ENCODE results near the gene SYCN. TPM values are rescaled to one million over a fixed set of nuclear protein-coding genes. Genes with fewer than 3 reads are reported as not detected.

The SYCN gene
- total RNA-seq, 1 experiment from 2014 or later = not detected

- no peaks in the 10 kb centered on the region for H3K9me3 ChIP-seq
- POLR2A ChIA-PET = no interaction called here
- CTCF ChIA-PET = interaction anchor here (0.7 to 1.9 kb wide), 2 partner anchors 33 to 180 kb away, joined by 3 to 4 read pairs; partner anchors contain the start of gene FBXO17
- H3K9me3 Mint-ChIP-seq (ENCODE audit: unreplicated experiment) = no peaks in the 10 kb centered on the region
- no peaks in the 10 kb centered on the region for H3K27me3 ChIP-seq (replicated peaks; ENCODE audit: control insufficient read depth, insufficient read depth, low read length)
- no peak overlapping the region for H3K4me3 ChIP-seq (ENCODE audit: low read depth, low read length)
- DNase-seq = no peak
- no peaks in the 10 kb centered on the region for H3K27me3 Mint-ChIP-seq (ENCODE audit: insufficient read depth, unreplicated experiment)
- intact Hi-C loops (cut with micrococcal nuclease; ENCODE audit: unreplicated experiment) = loop anchor here (2.0 kb wide), 1 partner anchor 29 kb away; no protein-coding TSS in a partner anchor
- H3K27ac Mint-ChIP-seq (ENCODE audit: unreplicated experiment) = peak overlapping the region; percentile 91
- peaks cover 43% of the 10 kb centered on the region for H3K36me3 Mint-ChIP-seq (ENCODE audit: insufficient read depth, unreplicated experiment)
- peaks cover 72% of the 10 kb centered on the region for H3K4me1 ChIP-seq
- no peak overlapping the region for H3K4me3 Mint-ChIP-seq (ENCODE audit: unreplicated experiment)
- peaks cover 1% of the 10 kb centered on the region for H3K36me3 ChIP-seq (ENCODE audit: control insufficient read depth, insufficient read depth, low read length)
- H3K4me1 Mint-ChIP-seq (ENCODE audit: low read depth, unreplicated experiment) = peaks cover 70% of the 10 kb centered on the region
- TF ChIP-seq, protein P1, sequence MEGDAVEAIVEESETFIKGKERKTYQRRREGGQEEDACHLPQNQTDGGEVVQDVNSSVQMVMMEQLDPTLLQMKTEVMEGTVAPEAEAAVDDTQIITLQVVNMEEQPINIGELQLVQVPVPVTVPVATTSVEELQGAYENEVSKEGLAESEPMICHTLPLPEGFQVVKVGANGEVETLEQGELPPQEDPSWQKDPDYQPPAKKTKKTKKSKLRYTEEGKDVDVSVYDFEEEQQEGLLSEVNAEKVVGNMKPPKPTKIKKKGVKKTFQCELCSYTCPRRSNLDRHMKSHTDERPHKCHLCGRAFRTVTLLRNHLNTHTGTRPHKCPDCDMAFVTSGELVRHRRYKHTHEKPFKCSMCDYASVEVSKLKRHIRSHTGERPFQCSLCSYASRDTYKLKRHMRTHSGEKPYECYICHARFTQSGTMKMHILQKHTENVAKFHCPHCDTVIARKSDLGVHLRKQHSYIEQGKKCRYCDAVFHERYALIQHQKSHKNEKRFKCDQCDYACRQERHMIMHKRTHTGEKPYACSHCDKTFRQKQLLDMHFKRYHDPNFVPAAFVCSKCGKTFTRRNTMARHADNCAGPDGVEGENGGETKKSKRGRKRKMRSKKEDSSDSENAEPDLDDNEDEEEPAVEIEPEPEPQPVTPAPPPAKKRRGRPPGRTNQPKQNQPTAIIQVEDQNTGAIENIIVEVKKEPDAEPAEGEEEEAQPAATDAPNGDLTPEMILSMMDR (IDR thresholded peaks at IDR 0.05; ENCODE audit: insufficient read depth in 1 of 2, low read depth in 1 of 2, low read length in 1 of 2, severe bottlenecking in 1 of 2, unreplicated experiment in 1 of 2) = no peak
- no TSS peak for BruUV-seq (replicated peaks)
Observed at GRCh38 chr19:39155741-39156140, 48.3 kb downstream of the SYCN start.

- H3K27ac Mint-ChIP-seq (ENCODE audit: unreplicated experiment) = peak overlapping the region; percentile 91
- no peaks in the 10 kb centered on the region for H3K9me3 ChIP-seq
- BruUV-seq (replicated peaks) = no TSS peak
- no peak for DNase-seq
- H3K27me3 ChIP-seq (replicated peaks; ENCODE audit: control insufficient read depth, insufficient read depth, low read length) = no peaks in the 10 kb centered on the region
- H3K4me1 Mint-ChIP-seq (ENCODE audit: low read depth, unreplicated experiment) = peaks cover 70% of the 10 kb centered on the region
- H3K9me3 Mint-ChIP-seq (ENCODE audit: unreplicated experiment) = no peaks in the 10 kb centered on the region
- peaks cover 67% of the 10 kb centered on the region for H3K4me1 ChIP-seq
- intact Hi-C loops (cut with micrococcal nuclease; ENCODE audit: unreplicated experiment) = loop anchor here (2.0 kb wide), 1 partner anchor 28 kb away; no protein-coding TSS in a partner anchor
- TF ChIP-seq, protein P1 (IDR thresholded peaks at IDR 0.05; ENCODE audit: insufficient read depth in 1 of 2, low read depth in 1 of 2, low read length in 1 of 2, severe bottlenecking in 1 of 2, unreplicated experiment in 1 of 2) = no peak
- H3K27me3 Mint-ChIP-seq (ENCODE audit: insufficient read depth, unreplicated experiment) = no peaks in the 10 kb centered on the region
- peaks cover 1% of the 10 kb centered on the region for H3K36me3 ChIP-seq (ENCODE audit: control insufficient read depth, insufficient read depth, low read length)
- ChIA-PET CTCF (interaction anchor here (0.7 to 1.9 kb wide), 3 partner anchors 33 to 187 kb away, joined by 3 to 4 read pairs (median 4); partner anchors contain the start of genes FBXO17 and SAMD4B), POLR2A (no interaction called here)
- H3K4me3 ChIP-seq (ENCODE audit: low read depth, low read length) = no peak overlapping the region
- H3K4me3 Mint-ChIP-seq (ENCODE audit: unreplicated experiment) = peak overlapping the region; percentile 60
- peaks cover 44% of the 10 kb centered on the region for H3K36me3 Mint-ChIP-seq (ENCODE audit: insufficient read depth, unreplicated experiment)
Observed at GRCh38 chr19:39155114-39155700, 48.9 kb downstream of the SYCN start.

DNA sequence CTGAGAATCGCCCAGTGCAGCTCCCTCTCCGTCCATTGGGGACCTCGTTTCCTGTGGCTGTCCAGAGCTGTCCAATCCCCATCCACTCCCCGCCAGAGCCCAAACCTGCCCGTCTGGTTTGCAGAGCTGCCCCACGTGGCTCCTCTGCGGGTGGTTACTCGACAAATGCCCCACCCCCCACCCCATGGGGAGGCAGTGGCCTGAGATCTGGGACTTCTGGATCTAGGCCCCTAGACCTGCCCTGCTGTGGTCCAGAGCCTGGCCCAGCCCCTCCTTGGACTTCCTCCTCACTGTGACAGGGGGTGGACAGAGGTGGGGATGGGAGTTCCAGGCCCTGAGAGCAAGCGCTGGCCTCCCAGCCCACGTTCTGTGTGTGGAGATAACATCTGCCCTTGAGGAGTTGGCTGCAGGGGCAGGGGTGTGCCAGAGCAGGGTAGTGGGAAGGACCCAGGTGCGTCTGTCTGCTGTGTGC is 49.4 kb downstream of the SYCN start:
- no peaks in the 10 kb centered on the region for H3K27me3 Mint-ChIP-seq (ENCODE audit: insufficient read depth, unreplicated experiment)
- Histone ChIP-seq H3K36me3 (ENCODE audit: control insufficient read depth, insufficient read depth, low read length) (peaks cover 1% of the 10 kb centered on the region), H3K27me3 (replicated peaks; ENCODE audit: control insufficient read depth, insufficient read depth, low read length) (no peaks in the 10 kb centered on the region), H3K9me3 (no peaks in the 10 kb centered on the region), H3K4me1 (peaks cover 62% of the 10 kb centered on the region), H3K4me3 (ENCODE audit: low read depth, low read length) (no peak overlapping the region)
- BruUV-seq (replicated peaks) = no TSS peak
- ChIA-PET CTCF (interaction anchor here (1.4 to 1.9 kb wide), 2 partner anchors 179 to 188 kb away, joined by 4 read pairs; partner anchors contain the start of genes FBXO17 and SAMD4B), POLR2A (no interaction called here)
- peaks cover 48% of the 10 kb centered on the region for H3K36me3 Mint-ChIP-seq (ENCODE audit: insufficient read depth, unreplicated experiment)
- H3K4me1 Mint-ChIP-seq (ENCODE audit: low read depth, unreplicated experiment) = peaks cover 71% of the 10 kb centered on the region
- peak overlapping the region; percentile 60 for H3K4me3 Mint-ChIP-seq (ENCODE audit: unreplicated experiment)
- intact Hi-C loops (cut with micrococcal nuclease; ENCODE audit: unreplicated experiment) = loop anchor here (2.0 kb wide), 1 partner anchor 28 kb away; no protein-coding TSS in a partner anchor
- DNase-seq = peak; percentile 91 to 92
- no peaks in the 10 kb centered on the region for H3K9me3 Mint-ChIP-seq (ENCODE audit: unreplicated experiment)
- TF ChIP-seq, protein P1 (IDR thresholded peaks at IDR 0.05; ENCODE audit: insufficient read depth in 1 of 2, low read depth in 1 of 2, low read length in 1 of 2, severe bottlenecking in 1 of 2, unreplicated experiment in 1 of 2) = peak in 1 of 2 experiments; percentile 26
- H3K27ac Mint-ChIP-seq (ENCODE audit: unreplicated experiment) = peak overlapping the region; percentile 91

Data from Caco-2 (cell line).